Stomach smooth muscle (tissue), 2 donors: ENCODE measurements around the gene DCAF4L1.

Experiments
- H3K27ac ChIP-seq: one replicate; pipeline ENCODE4 v1.7.0; 2013; ENCODE audit warnings: mild to moderate bottlenecking, low read length, inconsistent platforms
- H3K27me3 ChIP-seq, 2 donors: one replicate each; pipeline ENCODE4 v1.7.0; 2013; ENCODE audit warnings: low read length in 2 of 2; ENCODE audit not compliant: insufficient read depth in 2 of 2, control insufficient read depth in 1 of 2
- H3K36me3 ChIP-seq, 2 donors: one replicate each; pipeline ENCODE4 v1.7.0; 2013; ENCODE audit warnings: low read length in 2 of 2; ENCODE audit not compliant: control insufficient read depth in 2 of 2, insufficient read depth in 2 of 2
- H3K4me1 ChIP-seq: one replicate; pipeline ENCODE4 v1.7.0; 2013; ENCODE audit warnings: low read length; ENCODE audit not compliant: control insufficient read depth, insufficient read depth
- H3K4me3 ChIP-seq, 2 donors: one replicate each; pipeline ENCODE4 v1.7.0; 2013; ENCODE audit warnings: low read length in 2 of 2
- H3K9ac ChIP-seq, 2 donors: one replicate each; pipeline ENCODE4 v1.7.0; 2013; ENCODE audit warnings: low read length in 2 of 2, mild to moderate bottlenecking in 1 of 2
- H3K9me3 ChIP-seq, 2 donors: one replicate each; pipeline ENCODE4 v1.7.0; 2013; ENCODE audit warnings: low read length in 2 of 2; ENCODE audit not compliant: control insufficient read depth in 2 of 2
- donor health status: healthy.
- donor health status: Pancreatic carcinoma.

The DCAF4L1 gene

GRCh38 chr4:41981456-41981855, at the start of gene DCAF4L1:
DCAF4L1 (plus strand) TSS chr4:41981756; CDS start chr4:41981793, 37 bp downstream.
- no peaks in the 10 kb centered on the region for H3K9me3 ChIP-seq
- H3K36me3 ChIP-seq: no peaks in the 10 kb centered on the region
- H3K27ac ChIP-seq: no peak within 1 kb of the TSS
- no peaks in the 10 kb centered on the region for H3K27me3 ChIP-seq
- no peak within 1 kb of the TSS for H3K4me3 ChIP-seq
- H3K4me1 ChIP-seq: no peaks in the 10 kb centered on the region
- no peak within 1 kb of the TSS for H3K9ac ChIP-seq

GRCh38 chr4:41932988-41933387, 48.6 kb upstream of the DCAF4L1 start:
- Histone ChIP-seq H3K4me1 (peaks cover 9% of the 10 kb centered on the region), H3K27me3 (no peaks in the 10 kb centered on the region), H3K27ac (no peak overlapping the region), H3K9ac (no peak overlapping the region), H3K9me3 (no peaks in the 10 kb centered on the region), H3K4me3 (no peak overlapping the region), H3K36me3 (no peaks in the 10 kb centered on the region)

GRCh38 chr4:41933997-41934503, 47.5 kb upstream of the DCAF4L1 start:
- peaks cover 0 to 1% of the 10 kb centered on the region in 2 donors for H3K36me3 ChIP-seq
- no peaks in the 10 kb centered on the region for H3K27me3 ChIP-seq
- no peaks in the 10 kb centered on the region for H3K9me3 ChIP-seq
- peaks cover 9% of the 10 kb centered on the region for H3K4me1 ChIP-seq
- H3K27ac ChIP-seq: no peak overlapping the region
- H3K4me3 ChIP-seq: peak overlapping the region in 1 of 2 donors; percentile 95
- H3K9ac ChIP-seq: no peak overlapping the region

GRCh38 chr4:41934514-41934900, 47.0 kb upstream of the DCAF4L1 start:
- Histone ChIP-seq H3K4me3 (peak overlapping the region; percentile 95), H3K4me1 (peaks cover 9% of the 10 kb centered on the region), H3K27ac (peak overlapping the region; percentile 73), H3K27me3 (no peaks in the 10 kb centered on the region), H3K36me3 (peaks cover 0 to 5% of the 10 kb centered on the region in 2 donors), H3K9me3 (no peaks in the 10 kb centered on the region), H3K9ac (no peak overlapping the region)

DNA sequence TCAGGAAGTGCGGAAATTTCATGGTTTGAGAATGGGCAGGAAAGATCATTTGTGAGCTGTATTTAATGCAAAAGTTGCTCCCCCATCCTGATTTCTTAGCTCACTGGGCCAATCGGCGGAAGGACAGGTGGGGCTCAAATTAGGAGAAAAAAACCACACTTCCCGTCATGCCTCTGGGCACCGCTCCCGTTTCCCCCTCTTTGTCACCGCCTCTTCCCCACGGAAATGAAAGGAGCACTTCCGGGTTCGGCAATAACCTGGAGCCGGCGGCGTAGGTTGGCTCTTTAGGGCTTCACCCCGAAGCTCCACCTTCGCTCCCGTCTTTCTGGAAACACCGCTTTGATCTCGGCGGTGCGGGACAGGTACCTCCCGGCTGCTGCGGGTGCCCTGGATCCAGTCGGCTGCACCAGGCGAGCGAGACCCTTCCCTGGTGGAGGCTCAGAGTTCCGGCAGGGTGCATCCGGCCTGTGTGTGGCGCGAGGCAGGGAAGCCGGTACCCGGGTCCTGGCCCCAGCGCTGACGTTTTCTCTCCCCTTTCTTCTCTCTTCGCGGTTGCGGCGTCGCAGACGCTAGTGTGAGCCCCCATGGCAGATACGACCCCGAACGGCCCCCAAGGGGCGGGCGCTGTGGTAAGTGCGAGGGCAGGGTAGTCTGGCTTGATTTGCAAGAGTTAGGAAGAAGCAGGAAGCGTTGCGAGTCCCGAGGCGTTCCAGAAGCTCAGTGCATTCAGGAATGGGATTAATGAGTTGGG, 46.5 kb upstream of the DCAF4L1 start, which contains the start of gene TMEM33:
TSS of gene TMEM33 (plus strand) at position 529 of the 751 bp plus-strand sequence. CDS start at position 585, 56 bp downstream.
- Histone ChIP-seq H3K27me3 (no peaks in the 10 kb centered on the region), H3K9ac (peak within 1 kb of the TSS; percentile 91 to 94), H3K36me3 (peaks cover 0 to 5% of the 10 kb centered on the region in 2 donors), H3K4me3 (peak within 1 kb of the TSS; percentile 95), H3K27ac (peak within 1 kb of the TSS; percentile 73), H3K9me3 (no peaks in the 10 kb centered on the region), H3K4me1 (peaks cover 9% of the 10 kb centered on the region)

GRCh38 chr4:41935652-41936021, 45.9 kb upstream of the DCAF4L1 start:
- Histone ChIP-seq H3K27ac (peak overlapping the region; percentile 73), H3K27me3 (no peaks in the 10 kb centered on the region), H3K4me1 (peaks cover 9% of the 10 kb centered on the region), H3K9ac (peak overlapping the region; percentile 91 to 94), H3K9me3 (no peaks in the 10 kb centered on the region), H3K36me3 (peaks cover 0 to 5% of the 10 kb centered on the region in 2 donors), H3K4me3 (peak overlapping the region; percentile 95)

DNA sequence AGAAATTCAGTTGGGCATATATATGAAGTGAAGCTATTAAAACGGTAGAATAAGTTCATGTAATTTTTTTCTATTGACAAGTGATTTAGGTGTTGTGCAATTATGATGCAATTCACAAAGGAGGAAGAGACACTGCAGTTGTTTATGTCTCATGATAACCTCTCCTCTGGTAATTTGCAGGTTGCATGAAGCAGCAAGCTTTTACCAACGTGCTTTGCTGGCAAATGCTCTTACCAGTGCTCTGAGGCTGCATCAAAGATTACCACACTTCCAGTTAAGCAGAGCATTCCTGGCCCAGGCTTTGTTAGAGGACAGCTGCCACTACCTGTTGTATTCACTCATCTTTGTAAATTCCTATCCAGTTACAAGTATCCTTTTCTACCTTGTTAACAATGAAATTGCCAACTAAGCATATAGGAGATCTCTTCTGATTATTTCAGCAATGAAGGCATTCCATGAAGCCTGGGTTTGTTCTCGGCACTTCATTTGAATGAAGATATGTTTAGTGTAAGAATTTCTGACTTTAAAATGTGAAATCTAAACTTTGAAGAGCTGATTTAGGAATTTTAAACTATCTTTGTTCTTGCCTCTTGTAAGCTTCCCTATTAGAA, 42.4 kb upstream of the DCAF4L1 start:
- H3K36me3 ChIP-seq: peaks cover 0 to 5% of the 10 kb centered on the region in 2 donors

DNA sequence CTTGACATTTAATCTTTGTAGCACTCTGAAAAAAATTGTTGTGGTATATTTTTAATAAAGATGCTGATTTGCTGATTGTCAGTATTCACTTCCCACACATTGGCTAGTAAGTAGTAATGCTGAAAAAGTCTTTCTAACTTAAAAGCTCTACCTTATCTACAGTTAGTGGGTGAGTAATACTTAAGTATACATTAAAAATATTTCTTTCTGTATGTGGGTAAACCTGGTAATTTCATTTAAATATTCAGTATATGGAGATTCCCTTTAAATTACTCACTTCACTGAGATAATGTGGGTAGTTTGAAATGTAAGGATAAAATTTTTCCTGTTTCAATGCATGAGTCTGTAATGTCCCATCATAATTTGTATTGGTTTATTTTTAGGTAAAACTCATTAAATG, 40.7 kb upstream of the DCAF4L1 start:
- Histone ChIP-seq H3K36me3 (peaks cover 0 to 8% of the 10 kb centered on the region in 2 donors), H3K9ac (no peak overlapping the region), H3K4me3 (no peak overlapping the region), H3K4me1 (peaks cover 6% of the 10 kb centered on the region), H3K9me3 (no peaks in the 10 kb centered on the region), H3K27me3 (no peaks in the 10 kb centered on the region), H3K27ac (no peak overlapping the region)

More for the DNA sequence above, 42.4 kb upstream of the DCAF4L1 start:
- Histone ChIP-seq H3K4me3 (no peak overlapping the region), H3K27me3 (no peaks in the 10 kb centered on the region), H3K27ac (no peak overlapping the region), H3K9ac (no peak overlapping the region), H3K9me3 (no peaks in the 10 kb centered on the region), H3K4me1 (peaks cover 9% of the 10 kb centered on the region)

DNA sequence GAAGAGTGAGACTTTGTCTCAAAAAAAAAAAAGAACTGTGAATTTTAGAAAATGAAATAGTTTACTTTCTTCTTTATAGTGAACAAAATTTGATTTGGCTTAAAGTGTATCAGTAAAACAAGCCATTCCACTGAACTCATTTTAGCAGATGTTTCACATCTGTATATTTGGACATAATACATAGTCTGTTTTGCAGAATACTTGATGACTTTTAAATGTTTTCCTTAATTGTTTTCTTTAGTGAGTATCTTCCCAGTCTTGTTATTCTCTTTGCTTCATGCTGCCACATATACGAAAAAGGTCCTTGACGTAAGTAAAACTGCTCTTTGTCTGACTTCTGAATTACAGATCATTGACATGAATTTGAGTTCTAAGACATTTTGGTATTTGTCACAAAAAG, 38.0 kb upstream of the DCAF4L1 start:
- Histone ChIP-seq H3K9ac (no peak overlapping the region), H3K36me3 (peaks cover 0 to 11% of the 10 kb centered on the region in 2 donors), H3K27ac (no peak overlapping the region), H3K4me1 (no peaks in the 10 kb centered on the region), H3K4me3 (no peak overlapping the region), H3K9me3 (no peaks in the 10 kb centered on the region), H3K27me3 (no peaks in the 10 kb centered on the region)

DNA sequence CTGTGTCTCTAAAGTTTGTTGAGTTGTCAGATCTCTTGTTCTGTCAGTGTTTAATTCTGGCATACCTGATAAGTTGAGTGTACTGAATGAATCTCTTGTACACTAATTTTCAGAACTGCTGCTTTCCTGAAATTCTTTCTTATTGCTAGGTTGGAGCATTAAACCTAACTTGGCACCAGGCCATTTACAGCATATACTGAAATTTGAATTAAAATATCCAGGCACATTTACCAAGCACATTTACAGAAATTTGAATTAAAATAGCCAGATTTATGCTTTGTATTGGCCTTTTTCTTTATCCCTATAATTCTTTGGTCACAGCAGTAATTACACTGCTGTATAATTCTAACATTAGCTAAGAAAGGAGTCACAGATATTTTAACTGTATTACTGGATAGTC, 37.5 kb upstream of the DCAF4L1 start:
- Histone ChIP-seq H3K4me3 (no peak overlapping the region), H3K9me3 (no peaks in the 10 kb centered on the region), H3K9ac (no peak overlapping the region), H3K27ac (no peak overlapping the region), H3K27me3 (no peaks in the 10 kb centered on the region), H3K4me1 (no peaks in the 10 kb centered on the region), H3K36me3 (peaks cover 0 to 10% of the 10 kb centered on the region in 2 donors)

DNA sequence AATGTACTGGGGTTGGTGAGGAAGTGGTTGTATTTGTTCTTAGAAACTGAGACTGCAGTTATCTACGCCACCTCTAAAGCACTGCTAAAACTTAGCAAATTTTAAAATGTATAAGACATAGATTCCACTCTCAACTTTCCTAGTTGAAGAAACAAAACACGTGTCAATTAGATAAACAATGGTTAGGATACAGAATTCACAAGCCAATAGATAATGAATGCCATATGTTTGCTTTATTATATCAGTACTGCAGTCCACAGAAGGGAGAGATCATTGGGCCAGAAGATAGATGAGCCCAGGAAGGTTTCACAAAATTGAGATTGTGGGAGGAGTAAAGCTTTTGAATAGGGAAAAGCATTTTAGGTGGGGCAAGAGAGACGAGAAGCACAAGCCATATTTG, 32.0 kb upstream of the DCAF4L1 start:
- Histone ChIP-seq H3K36me3 (peaks cover 17 to 33% of the 10 kb centered on the region in 2 donors), H3K4me3 (no peak overlapping the region), H3K4me1 (no peaks in the 10 kb centered on the region), H3K27ac (no peak overlapping the region), H3K9ac (no peak overlapping the region), H3K27me3 (no peaks in the 10 kb centered on the region), H3K9me3 (no peaks in the 10 kb centered on the region)
